ENCODE measurements around the gene DTL.

- no peak for TF ChIP-seq RXRA (IDR thresholded peaks at IDR 0.05; ENCODE audit: borderline replicate concordance, low read depth)
- TF ChIP-seq RFX5 (IDR thresholded peaks at IDR 0.05; ENCODE audit: low read length): no peak
- peak; percentile 85 for TF ChIP-seq CTCF (IDR thresholded peaks at IDR 0.05)
- TF ChIP-seq NFIC (IDR thresholded peaks at IDR 0.05; ENCODE audit: borderline replicate concordance): no peak
- peak; percentile 89 for TF ChIP-seq RAD21 (IDR thresholded peaks at IDR 0.05; ENCODE audit: low read length)
- TF ChIP-seq NRF1 (IDR thresholded peaks at IDR 0.05; ENCODE audit: low read depth, low read length): no peak
These were observed 35.3 kb downstream of the DTL start for GRCh38 chr1:212070720-212071302.

Data from SK-N-SH (cell line).